Natural killer cell (primary cell): Measurements from ENCODE around the gene HS6ST3. TPM values are rescaled to one million over a fixed set of nuclear protein-coding genes. Genes with fewer than 3 reads are reported as not detected.

Source experiments
- ATAC-seq, 3 donors: fragments of 150-1000 bp in 2 of 3; fragments of 200-7000 bp in 1 of 3; cut with Tn5 transposase; 1 replicate in 1 of 3; 2 replicates in 2 of 3; pipeline ENCODE4 v1.10.0; 2021; ENCODE audit warnings: mild to moderate bottlenecking in 2 of 3, moderate library complexity in 2 of 3
- DNase-seq, 2 donors: peaks; one replicate each; pipeline versions ENCODE4 v3.0.0 to v3.0.0-alpha.2; 2013 to 2021; ENCODE audit warnings: mixed read lengths in 1 of 2
- H3K27ac ChIP-seq: one replicate; pipeline ENCODE4 v1.5.1; 2013; ENCODE audit warnings: mild to moderate bottlenecking, low read length
- H3K27me3 ChIP-seq: one replicate; pipeline ENCODE4 v1.6.1; 2013; ENCODE audit warnings: low read length; ENCODE audit not compliant: control insufficient read depth, insufficient read depth
- H3K36me3 ChIP-seq: one replicate; pipeline ENCODE4 v1.6.1; 2013; ENCODE audit warnings: low read length; ENCODE audit not compliant: control insufficient read depth, insufficient read depth
- H3K4me1 ChIP-seq: one replicate; pipeline ENCODE4 v1.6.1; 2013; ENCODE audit warnings: low read length; ENCODE audit not compliant: control insufficient read depth, insufficient read depth
- H3K4me3 ChIP-seq: one replicate; pipeline ENCODE4 v1.5.1; 2013; ENCODE audit warnings: low read length
- H3K9me3 ChIP-seq: one replicate; pipeline ENCODE4 v1.6.1; 2013; ENCODE audit warnings: low read length; ENCODE audit not compliant: control insufficient read depth, insufficient read depth
- H3K27ac Mint-ChIP-seq, 2 donors: one replicate each; pipeline ENCODE4 v1.8.0; 2022; ENCODE audit warnings: mild to moderate bottlenecking in 2 of 2, mixed read lengths in 2 of 2, moderate library complexity in 1 of 2
- H3K27me3 Mint-ChIP-seq, 2 donors: one replicate each; pipeline ENCODE4 v1.8.0; 2022; ENCODE audit warnings: low read depth in 2 of 2, mixed read lengths in 2 of 2
- H3K36me3 Mint-ChIP-seq: one replicate; pipeline ENCODE4 v1.8.0; 2022; ENCODE audit warnings: mixed read lengths
- H3K4me1 Mint-ChIP-seq, 2 donors: one replicate each; pipeline ENCODE4 v1.8.0; 2022; ENCODE audit warnings: mixed read lengths in 2 of 2
- H3K4me3 Mint-ChIP-seq: one replicate; pipeline ENCODE4 v1.8.0; 2022; ENCODE audit warnings: mild to moderate bottlenecking, moderate library complexity, mixed read lengths
- H3K9me3 Mint-ChIP-seq, 2 donors: one replicate each; pipeline ENCODE4 v1.8.0; 2022; ENCODE audit warnings: mixed read lengths in 2 of 2
- WGBS: methylation state at CpG from one replicate; pipeline ENCODE4 v1.1.7; 2013; ENCODE audit warnings: missing lambda C conversion rate; ENCODE audit not compliant: insufficient coverage; 5-methylcytosine and 5-hydroxymethylcytosine counted together
- intact Hi-C: fragments of 100-400 bp; cut with micrococcal nuclease; formaldehyde crosslinking; loops from one replicate; pipeline ENCODE4 v1.14.2; 2022
- total RNA-seq, 4 donors: library from RNA; stranded (reverse); fragments of 120-200 nt in 1 of 4; gene quantifications; one replicate each; pipeline versions ENCODE4 v1.2.3 to v1.2.4, GENCODE V29; 2013 to 2022
- TF ChIP-seq, protein P1 (sequence below): fragments of 200-600 bp; IDR thresholded peaks from one replicate; pipeline ENCODE4 v1.8.0; 2022; ENCODE audit warnings: antibody characterized with exemption

HS6ST3 gene
- total RNA-seq, 3 donors from 2014 or later (not counting 1 experiment from before 2014, with no cell fraction given) = not detected

DNA sequence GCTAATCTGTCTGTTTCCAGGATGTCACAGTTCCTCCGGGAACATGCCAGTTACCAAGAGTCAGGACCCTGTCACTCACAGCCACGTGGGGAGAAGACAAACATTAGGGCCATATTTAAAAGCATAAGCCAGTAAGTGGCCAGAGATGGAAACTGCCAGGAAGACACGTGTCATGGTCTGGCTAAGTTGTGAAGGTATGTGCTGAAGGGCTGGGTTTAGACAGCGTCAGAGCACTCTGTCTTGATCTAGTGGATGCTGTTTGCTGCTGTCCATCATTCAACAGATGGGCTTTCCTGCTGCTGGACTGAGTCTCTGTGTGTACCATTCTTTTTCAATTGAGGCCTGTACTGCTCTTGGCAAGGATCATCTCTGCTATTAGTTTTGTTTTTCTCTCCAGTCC lies 128.6 kb downstream of the HS6ST3 start:
- Histone ChIP-seq H3K4me3 (no peak overlapping the region), H3K9me3 (no peaks in the 10 kb centered on the region), H3K4me1 (no peaks in the 10 kb centered on the region), H3K27ac (no peak overlapping the region), H3K27me3 (no peaks in the 10 kb centered on the region), H3K36me3 (no peaks in the 10 kb centered on the region)
- Mint-ChIP-seq H3K4me1 (no peaks in the 10 kb centered on the region), H3K36me3 (no peaks in the 10 kb centered on the region), H3K27me3 (no peaks in the 10 kb centered on the region), H3K9me3 (peaks cover 2 to 6% of the 10 kb centered on the region in 2 donors), H3K27ac (no peak overlapping the region), H3K4me3 (no peak overlapping the region)
- ATAC-seq (no peak), DNase-seq (no peak)
- intact Hi-C loops = no loop called here
- TF ChIP-seq, protein P1, sequence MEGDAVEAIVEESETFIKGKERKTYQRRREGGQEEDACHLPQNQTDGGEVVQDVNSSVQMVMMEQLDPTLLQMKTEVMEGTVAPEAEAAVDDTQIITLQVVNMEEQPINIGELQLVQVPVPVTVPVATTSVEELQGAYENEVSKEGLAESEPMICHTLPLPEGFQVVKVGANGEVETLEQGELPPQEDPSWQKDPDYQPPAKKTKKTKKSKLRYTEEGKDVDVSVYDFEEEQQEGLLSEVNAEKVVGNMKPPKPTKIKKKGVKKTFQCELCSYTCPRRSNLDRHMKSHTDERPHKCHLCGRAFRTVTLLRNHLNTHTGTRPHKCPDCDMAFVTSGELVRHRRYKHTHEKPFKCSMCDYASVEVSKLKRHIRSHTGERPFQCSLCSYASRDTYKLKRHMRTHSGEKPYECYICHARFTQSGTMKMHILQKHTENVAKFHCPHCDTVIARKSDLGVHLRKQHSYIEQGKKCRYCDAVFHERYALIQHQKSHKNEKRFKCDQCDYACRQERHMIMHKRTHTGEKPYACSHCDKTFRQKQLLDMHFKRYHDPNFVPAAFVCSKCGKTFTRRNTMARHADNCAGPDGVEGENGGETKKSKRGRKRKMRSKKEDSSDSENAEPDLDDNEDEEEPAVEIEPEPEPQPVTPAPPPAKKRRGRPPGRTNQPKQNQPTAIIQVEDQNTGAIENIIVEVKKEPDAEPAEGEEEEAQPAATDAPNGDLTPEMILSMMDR = no peak
- WGBS = 80% methylated on average over 4 of the region's 4 CpGs

DNA sequence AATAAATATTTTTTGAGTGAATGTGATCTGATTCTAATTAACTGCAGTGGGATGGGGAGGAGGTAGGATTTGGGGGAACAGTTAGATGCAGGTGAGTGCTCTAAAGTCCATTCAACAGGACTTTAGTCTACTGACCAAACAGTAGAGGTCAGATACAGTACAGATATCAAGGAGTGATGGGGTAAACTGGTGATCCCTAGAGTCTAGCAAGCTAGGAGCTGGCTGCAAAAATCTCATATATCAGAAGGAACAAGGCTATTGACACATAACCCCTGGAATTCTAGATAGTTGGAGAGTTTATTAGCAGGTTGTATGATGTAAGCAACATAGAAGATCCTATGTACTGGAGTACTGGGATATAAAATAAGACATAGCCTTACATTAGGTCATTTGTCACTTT lies 131.6 kb downstream of the HS6ST3 start:
- Mint-ChIP-seq H3K27me3 (no peaks in the 10 kb centered on the region), H3K4me1 (no peaks in the 10 kb centered on the region), H3K36me3 (no peaks in the 10 kb centered on the region), H3K9me3 (peaks cover 2 to 8% of the 10 kb centered on the region in 2 donors), H3K4me3 (no peak overlapping the region), H3K27ac (no peak overlapping the region)
- intact Hi-C loops = no loop called here
- no peak for DNase-seq
- ATAC-seq = no peak
- Histone ChIP-seq H3K4me1 (no peaks in the 10 kb centered on the region), H3K27ac (no peak overlapping the region), H3K9me3 (no peaks in the 10 kb centered on the region), H3K27me3 (no peaks in the 10 kb centered on the region), H3K36me3 (no peaks in the 10 kb centered on the region), H3K4me3 (no peak overlapping the region)
- TF ChIP-seq, protein P1 = no peak

DNA sequence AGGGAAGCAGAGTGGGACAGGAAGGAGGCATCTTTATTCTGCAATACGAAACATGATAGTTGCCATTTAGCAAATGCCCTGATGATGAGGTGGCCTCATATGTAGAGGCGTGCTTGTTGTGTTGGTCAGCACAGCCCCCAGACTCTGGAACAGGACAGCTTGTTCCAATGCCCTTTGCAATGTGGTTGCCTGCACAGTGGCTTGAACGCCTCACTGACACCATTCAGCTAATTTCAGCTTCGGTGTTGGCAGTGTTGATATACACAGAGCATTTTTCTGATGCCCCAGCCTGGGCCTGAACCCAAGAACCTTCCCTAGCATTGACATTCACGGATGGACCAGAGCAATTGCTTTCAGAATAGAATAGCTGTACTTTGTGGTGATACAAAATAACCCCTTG lies 133.3 kb downstream of the HS6ST3 start:
- DNase-seq (no peak), ATAC-seq (no peak)
- Histone ChIP-seq H3K27ac (no peak overlapping the region), H3K36me3 (no peaks in the 10 kb centered on the region), H3K4me3 (no peak overlapping the region), H3K27me3 (no peaks in the 10 kb centered on the region), H3K9me3 (no peaks in the 10 kb centered on the region), H3K4me1 (no peaks in the 10 kb centered on the region)
- intact Hi-C loops = no loop called here
- Mint-ChIP-seq H3K4me3 (no peak overlapping the region), H3K27ac (no peak overlapping the region), H3K9me3 (peaks cover 0 to 4% of the 10 kb centered on the region in 2 donors), H3K36me3 (no peaks in the 10 kb centered on the region), H3K27me3 (no peaks in the 10 kb centered on the region), H3K4me1 (no peaks in the 10 kb centered on the region)
- WGBS = 83% methylated on average over 5 of the region's 5 CpGs
- TF ChIP-seq, protein P1 = no peak

DNA sequence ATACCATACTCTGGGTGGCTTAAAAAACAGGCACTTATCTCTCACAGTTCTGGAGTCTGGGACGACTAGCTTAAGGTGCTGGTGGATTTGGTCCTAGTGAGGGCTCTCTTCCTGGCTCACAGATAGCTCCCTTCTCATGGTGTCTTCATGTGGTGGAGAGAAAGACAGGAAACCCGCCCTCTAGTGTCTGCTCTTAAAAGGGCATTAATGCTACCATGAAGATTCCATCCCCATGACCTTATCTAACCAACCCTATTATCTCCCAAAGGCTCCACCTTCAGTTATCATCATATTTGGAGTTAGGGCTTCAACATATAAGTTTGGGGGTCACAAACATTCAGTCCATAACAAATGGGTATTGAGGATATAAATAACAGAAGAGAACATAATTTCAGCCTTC lies 139.4 kb downstream of the HS6ST3 start:
- H3K27me3 Mint-ChIP-seq = no peaks in the 10 kb centered on the region
- no peak overlapping the region for H3K27ac Mint-ChIP-seq
- ATAC-seq = no peak

More for the DNA sequence above, 139.4 kb downstream of the HS6ST3 start:
- Mint-ChIP-seq H3K36me3 (no peaks in the 10 kb centered on the region), H3K4me1 (no peaks in the 10 kb centered on the region), H3K9me3 (peaks cover 0 to 2% of the 10 kb centered on the region in 2 donors), H3K4me3 (no peak overlapping the region)
- 31% methylated on average over 2 of the region's 2 CpGs for WGBS
- DNase-seq = no peak
- H3K4me1 ChIP-seq = no peaks in the 10 kb centered on the region
- H3K4me3 ChIP-seq = no peak overlapping the region
- TF ChIP-seq, protein P1 = no peak
- intact Hi-C loops = no loop called here
- no peak overlapping the region for H3K27ac ChIP-seq
- H3K36me3 ChIP-seq = no peaks in the 10 kb centered on the region
- H3K9me3 ChIP-seq = no peaks in the 10 kb centered on the region
- H3K27me3 ChIP-seq = no peaks in the 10 kb centered on the region
